NCI-H524 treated with DMSO at 0.1 percent for 48 hours (cell line): ENCODE results near the gene ABCB9.
"Not testable (repeated sequence)": the region's sequence is repeated elsewhere in the genome, so short reads cannot be mapped to it uniquely, and the experiment has no call there.

Source experiments
- DNase-seq: peaks from one replicate; lab custom pipeline; 2025; lab: John Stamatoyannopoulos, UW

ABCB9 gene

GRCh38 chr12:122894193-122895121 lies 71.8 kb downstream of the ABCB9 start:
- no peak for DNase-seq

- no peak for DNase-seq
These were observed 72.8 kb downstream of the ABCB9 start for GRCh38 chr12:122893208-122894153.

- DNase-seq: not testable (repeated sequence)
These were observed 73.5 kb downstream of the ABCB9 start for GRCh38 chr12:122892724-122893123.

DNA sequence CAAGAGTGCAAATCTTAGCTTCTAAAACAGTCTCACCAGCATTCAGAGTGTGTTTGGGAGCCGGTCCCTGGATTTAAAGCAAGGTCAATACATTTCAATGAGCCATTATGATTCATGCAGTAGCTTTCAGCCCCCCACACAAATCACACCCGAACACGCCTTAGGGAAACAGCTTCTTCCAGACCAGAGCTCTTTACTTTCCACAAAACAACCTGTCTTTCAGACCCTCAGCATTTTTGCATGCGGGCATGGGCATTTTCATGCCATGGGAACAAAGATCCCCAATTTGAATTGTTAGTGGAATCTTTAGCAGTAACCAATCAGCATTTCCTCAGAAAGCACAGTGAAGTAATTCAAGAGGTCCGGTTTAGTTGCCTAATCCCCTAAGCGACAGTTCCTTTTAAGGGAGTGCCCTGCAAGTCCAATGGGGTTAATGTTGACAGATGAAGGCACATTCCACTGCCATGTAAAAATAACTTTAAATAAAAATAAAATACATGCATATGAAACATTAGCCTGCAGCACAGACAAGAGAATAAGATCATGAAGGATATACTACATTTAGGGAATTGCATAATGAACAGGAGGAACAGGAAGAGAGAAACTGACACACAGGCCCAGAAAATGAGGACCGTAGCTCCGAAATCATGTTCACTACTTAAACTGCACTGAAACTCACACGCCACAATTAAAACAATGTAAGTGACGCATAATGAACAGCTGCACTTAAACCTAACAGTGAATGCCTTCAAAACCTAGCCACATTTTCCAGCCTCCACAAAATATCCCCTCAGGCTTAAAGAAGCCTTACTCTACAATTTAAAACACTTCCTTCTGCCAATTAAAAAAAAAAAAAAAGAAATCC lies 74.4 kb downstream of the ABCB9 start:
- DNase-seq: no peak

DNA sequence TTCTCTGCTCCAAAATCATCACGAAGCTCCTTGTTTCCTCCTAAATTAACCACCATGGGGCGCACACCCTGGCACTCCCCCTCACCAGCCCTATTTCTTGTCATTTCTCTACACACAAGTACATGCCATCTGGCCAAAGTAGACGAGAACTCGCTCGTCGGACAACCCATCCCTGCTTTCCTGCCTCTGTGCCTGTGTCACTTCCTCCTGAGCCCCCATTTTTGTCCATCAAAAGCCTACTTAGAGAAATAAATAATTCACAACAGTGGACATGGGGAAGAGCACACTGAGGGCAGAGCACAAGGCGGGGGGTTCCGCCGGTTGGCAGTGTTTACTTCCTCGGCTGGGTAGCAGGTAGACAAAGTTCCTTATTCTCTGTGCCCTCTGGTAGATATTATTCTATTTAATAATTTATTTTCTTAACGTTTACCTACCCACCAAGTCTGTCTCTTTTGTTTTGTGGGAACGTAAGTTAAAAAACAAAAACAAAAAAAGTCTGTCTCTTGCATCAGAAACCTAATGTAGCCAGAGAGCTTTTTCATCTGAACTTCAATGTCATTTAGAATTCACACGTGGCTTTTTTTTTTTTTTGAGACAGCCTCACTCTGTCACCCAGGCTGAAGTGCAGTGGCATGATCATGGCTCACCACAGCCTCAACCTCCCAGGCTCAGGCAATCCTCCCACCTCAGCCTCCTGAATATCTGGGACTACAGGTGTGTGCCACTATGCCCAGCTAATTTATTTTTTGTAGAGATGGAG lies 76.3 kb downstream of the ABCB9 start:
- DNase-seq: peak; percentile 48

GRCh38 chr12:122888232-122888752 lies 78.0 kb downstream of the ABCB9 start:
- no peak for DNase-seq

GRCh38 chr12:122887819-122888212 lies 78.4 kb downstream of the ABCB9 start:
- no peak for DNase-seq

- peak; percentile 91 for DNase-seq
These were observed 79.1 kb downstream of the ABCB9 start for GRCh38 chr12:122886851-122887818.

GRCh38 chr12:122886161-122886560 lies 80.1 kb downstream of the ABCB9 start:
- DNase-seq: no peak

DNA sequence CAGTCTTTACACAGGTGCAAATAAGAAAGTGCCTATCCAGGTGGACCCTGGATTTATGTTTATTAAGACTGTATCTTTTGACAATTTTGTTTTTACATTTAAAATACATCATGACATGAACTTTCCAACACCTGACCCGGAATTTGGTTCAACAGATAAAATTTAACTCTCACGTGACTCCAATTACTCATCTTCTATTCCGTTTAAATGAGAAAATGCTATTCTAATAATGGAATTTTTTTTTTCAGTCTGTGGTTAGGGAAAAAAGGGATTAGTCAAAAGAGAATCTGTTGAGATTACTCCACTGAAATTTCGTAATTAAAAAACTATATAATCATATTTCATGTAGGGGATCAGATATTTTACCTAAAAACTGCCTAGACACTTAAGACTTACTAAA lies 81.4 kb downstream of the ABCB9 start:
- DNase-seq: no peak

GRCh38 chr12:122884091-122884826 lies 82.0 kb downstream of the ABCB9 start:
- DNase-seq: no peak

DNA sequence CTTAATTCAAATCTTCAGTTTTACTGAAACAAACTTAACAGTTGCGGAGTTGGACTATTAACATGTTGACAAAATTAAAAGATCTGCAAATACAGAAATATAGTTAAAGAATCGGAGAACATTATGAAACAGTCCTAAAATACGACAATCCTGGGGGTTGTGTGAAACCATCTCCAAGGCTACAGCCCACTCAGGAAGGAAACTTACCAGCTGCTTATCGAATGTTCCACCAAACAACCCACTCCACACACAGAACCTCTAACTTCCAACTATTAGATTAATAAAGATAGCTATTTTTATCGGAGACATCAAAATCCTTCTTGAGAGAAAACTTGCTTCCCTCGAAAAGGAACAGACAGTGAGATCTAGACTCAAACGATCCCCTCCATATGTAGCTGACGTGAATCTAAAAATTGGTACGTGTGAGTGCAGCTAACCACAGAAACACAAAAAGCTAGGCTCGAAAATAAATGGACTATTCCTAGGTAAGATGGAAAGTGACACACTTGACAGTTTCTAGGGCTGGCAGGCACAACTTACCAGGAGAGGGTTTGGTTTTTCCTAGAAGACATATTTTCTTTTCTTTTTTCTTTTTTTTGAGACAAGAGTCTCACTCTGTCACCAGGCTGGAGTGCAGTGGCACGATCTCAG lies 83.2 kb downstream of the ABCB9 start:
- no peak for DNase-seq

GRCh38 chr12:122880668-122881067 lies 85.6 kb downstream of the ABCB9 start:
- DNase-seq: no peak

- DNase-seq: no peak
These were observed 86.1 kb downstream of the ABCB9 start for GRCh38 chr12:122880155-122880667.
